ENCODE data around the gene USP36.
"Not testable (repeated sequence)": the region's sequence is repeated elsewhere in the genome, so short reads cannot be mapped to it uniquely, and the experiment has no call there.

DNA sequence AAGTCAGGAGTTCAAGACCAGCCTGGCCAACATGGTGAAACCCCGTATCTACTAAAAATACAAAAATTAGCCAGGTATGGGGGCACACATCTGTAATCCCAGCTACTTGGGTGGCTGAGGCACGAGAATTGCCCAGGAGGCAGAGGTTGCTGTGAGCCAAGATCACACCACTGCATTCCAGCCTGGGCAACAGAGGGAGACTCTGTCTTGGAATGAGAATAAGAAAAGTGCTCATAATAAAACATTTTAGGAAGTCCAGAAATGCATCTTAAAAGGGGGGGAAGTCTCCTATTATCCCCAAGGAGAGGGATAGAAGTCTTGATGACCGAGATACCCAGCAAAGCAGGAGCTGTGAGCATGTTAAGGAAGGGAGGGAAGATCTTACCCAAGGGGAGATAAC lies 26.4 kb upstream of the USP36 start:
- not testable (repeated sequence) for TF ChIP-seq CTCF (IDR thresholded peaks at IDR 0.05; ENCODE audit: low read depth, low read length); EZH2phosphoT487 (IDR thresholded peaks at IDR 0.05; ENCODE audit: low read depth)
